ENCODE data around the gene FGF1.

GRCh38 chr5:142701673-142702311, 15.9 kb upstream of the FGF1 start:
- TF ChIP-seq POLR2AphosphoS5 (IDR thresholded peaks at IDR 0.05), result no peak
- no peak for TF ChIP-seq CTCF (IDR thresholded peaks at IDR 0.05 in 8 of 11, conservative IDR thresholded peaks at IDR 0.05 in 3 of 11)
